B cell (primary cell): Measurements from ENCODE around the gene PTPMT1. TPM values are rescaled to one million over a fixed set of nuclear protein-coding genes. Genes with fewer than 3 reads are reported as not detected.

Experiments used
- ATAC-seq: fragments of 200-7000 bp; cut with Tn5 transposase; one replicate; pipeline ENCODE4 v1.10.0; 2021; ENCODE audit warnings: low read depth, mild to moderate bottlenecking, moderate number of reproducible peaks, moderate library complexity
- CTCF ChIA-PET: fragments of 350-600 bp; sonication (Branson Sonifier 250); formaldehyde crosslinking; loops from one replicate; lab custom pipeline; 2021; ENCODE audit warnings: antibody characterized with exemption, inconsistent platforms; lab: Charles Lee
- POLR2A ChIA-PET: fragments of 350-600 bp; sonication (Branson Sonifier 250); formaldehyde crosslinking; loops from one replicate; lab custom pipeline; 2021; ENCODE audit warnings: antibody characterized with exemption; lab: Charles Lee
- DNase-seq: peaks from one replicate; pipeline ENCODE4 v3.0.0; 2013
- H2AFZ ChIP-seq: 2 replicates; pipeline ENCODE4 v1.6.1; 2012; ENCODE audit warnings: mild to moderate bottlenecking, low read depth, low read length; ENCODE audit not compliant: insufficient read depth, poor library complexity, severe bottlenecking
- H3K27ac ChIP-seq, 2 donors: 1 replicate in 1 of 2; 2 replicates in 1 of 2; pipeline ENCODE4 v1.5.1; 2012 to 2013; ENCODE audit warnings: low read length in 2 of 2, mild to moderate bottlenecking in 2 of 2, moderate library complexity in 1 of 2
- H3K27me3 ChIP-seq, 4 experiments: fragments of 200-600 bp in 1 of 4; sonication (generic) in 1 of 4; replicated peaks in 1 of 4; 1 replicate in 2 of 4; 2 replicates in 2 of 4; pipeline versions ENCODE4 v1.6.1 to v1.7.0; 2013 to 2016; ENCODE audit warnings: low read length in 3 of 4, mild to moderate bottlenecking in 2 of 4, mixed read lengths in 1 of 4, moderate library complexity in 1 of 4; ENCODE audit not compliant: insufficient read depth in 4 of 4, control insufficient read depth in 3 of 4; ENCODE audit errors: control extremely low read depth in 1 of 4
- H3K36me3 ChIP-seq, 2 experiments: replicated peaks in 1 of 2; 1 replicate in 1 of 2; 2 replicates in 1 of 2; pipeline versions ENCODE4 v1.6.1 to v1.7.1; 2013; ENCODE audit warnings: low read length in 1 of 2; ENCODE audit not compliant: insufficient read depth in 2 of 2, control insufficient read depth in 1 of 2; ENCODE audit errors: control extremely low read depth in 1 of 2, extremely low read depth in 1 of 2
- H3K4me1 ChIP-seq, 2 donors: fragments of 200-600 bp in 1 of 2; sonication (generic) in 1 of 2; 1 replicate in 1 of 2; 2 replicates in 1 of 2; pipeline versions ENCODE4 v1.5.1 to v1.6.1; 2013 to 2017; ENCODE audit warnings: low read length in 2 of 2; ENCODE audit not compliant: control insufficient read depth in 2 of 2, insufficient read depth in 2 of 2
- H3K4me2 ChIP-seq: replicated peaks from 2 replicates; pipeline ENCODE3; 2012; ENCODE audit warnings: mild to moderate bottlenecking, low read depth, low read length; ENCODE audit not compliant: poor library complexity, severe bottlenecking
- H3K4me3 ChIP-seq, 5 experiments: fragments of 200-600 bp in 1 of 5; sonication (generic) in 1 of 5; 1 replicate in 3 of 5; 2 replicates in 2 of 5; pipeline versions ENCODE4 v1.5.1 to v1.7.0; 2011 to 2016; ENCODE audit warnings: low read length in 4 of 5, mild to moderate bottlenecking in 4 of 5, low read depth in 2 of 5, control low read depth in 1 of 5, moderate library complexity in 1 of 5; ENCODE audit not compliant: insufficient read depth in 1 of 5; ENCODE audit errors: control extremely low read depth in 1 of 5, extremely low read depth in 1 of 5
- H3K79me2 ChIP-seq: fragments of 200-600 bp; sonication (generic); one replicate; pipeline ENCODE4 v1.6.0; 2016; ENCODE audit warnings: low read length; ENCODE audit not compliant: control insufficient read depth, insufficient read depth
- H3K9ac ChIP-seq: fragments of 200-600 bp; sonication (generic); 2 replicates; pipeline ENCODE4 v1.6.1; 2017; ENCODE audit warnings: mild to moderate bottlenecking, low read length, moderate library complexity
- H3K9me3 ChIP-seq, 3 donors: one replicate each; pipeline versions ENCODE4 v1.6.1 to v1.7.1; 2013; ENCODE audit warnings: low read length in 2 of 3; ENCODE audit not compliant: control insufficient read depth in 2 of 3, insufficient read depth in 1 of 3; ENCODE audit errors: control extremely low read depth in 1 of 3
- H4K20me1 ChIP-seq: 2 replicates; pipeline ENCODE4 v1.6.0; 2012; ENCODE audit warnings: mild to moderate bottlenecking, low read length; ENCODE audit not compliant: insufficient read depth, control insufficient read depth, poor library complexity, severe bottlenecking
- H3K27ac Mint-ChIP-seq: one replicate; pipeline ENCODE4 v1.8.0; 2021; ENCODE audit warnings: mixed read lengths
- H3K27me3 Mint-ChIP-seq: one replicate; pipeline ENCODE4 v1.8.0; 2021; ENCODE audit warnings: mixed read lengths
- H3K4me1 Mint-ChIP-seq: one replicate; pipeline ENCODE4 v1.8.0; 2021; ENCODE audit warnings: mixed read lengths
- H3K4me3 Mint-ChIP-seq: one replicate; pipeline ENCODE4 v1.8.0; 2021; ENCODE audit warnings: mixed read lengths
- H3K9me3 Mint-ChIP-seq: one replicate; pipeline ENCODE4 v1.8.0; 2022; ENCODE audit warnings: mixed read lengths; ENCODE audit not compliant: insufficient read depth
- EZH2 ChIP-seq: IDR thresholded peaks from 2 replicates; pipeline ENCODE4 v1.6.1; 2012; ENCODE audit warnings: borderline replicate concordance, low read depth, mild to moderate bottlenecking, moderate library complexity, low read length; ENCODE audit not compliant: insufficient read depth, poor library complexity, severe bottlenecking
- whole genome bisulfite sequencing: methylation state at CpG from one replicate; pipeline ENCODE4 v1.1.5; 2013; ENCODE audit warnings: missing lambda C conversion rate; ENCODE audit not compliant: insufficient coverage; 5-methylcytosine and 5-hydroxymethylcytosine counted together
- intact Hi-C: fragments of 100-400 bp; cut with micrococcal nuclease; formaldehyde crosslinking; loops from one replicate; pipeline ENCODE4 v1.10.0; 2022
- polyA plus RNA-seq: library from polyadenylated mRNA; depleted of rRNA; stranded (reverse); fragments of >200 nt; gene quantifications from 2 replicates; pipeline ENCODE4 v1.2.3, GENCODE V29; 2012
- total RNA-seq, 2 donors: library from RNA; stranded (reverse); fragments of 120-200 nt in 1 of 2; gene quantifications; 1 replicate in 1 of 2; 2 replicates in 1 of 2; pipeline versions ENCODE4 v1.2.3 to v1.2.4, GENCODE V29; 2013 to 2022
- TF ChIP-seq, protein P1 (sequence below): fragments of 200-600 bp; IDR thresholded peaks from one replicate; pipeline ENCODE4 v1.8.0; 2022; ENCODE audit warnings: antibody characterized with exemption, mild to moderate bottlenecking

PTPMT1 gene
- total and polyA plus RNA-seq, 2 donors (not counting 1 experiment from before 2014, with no cell fraction given), result 20.8 to 35.7 TPM

DNA sequence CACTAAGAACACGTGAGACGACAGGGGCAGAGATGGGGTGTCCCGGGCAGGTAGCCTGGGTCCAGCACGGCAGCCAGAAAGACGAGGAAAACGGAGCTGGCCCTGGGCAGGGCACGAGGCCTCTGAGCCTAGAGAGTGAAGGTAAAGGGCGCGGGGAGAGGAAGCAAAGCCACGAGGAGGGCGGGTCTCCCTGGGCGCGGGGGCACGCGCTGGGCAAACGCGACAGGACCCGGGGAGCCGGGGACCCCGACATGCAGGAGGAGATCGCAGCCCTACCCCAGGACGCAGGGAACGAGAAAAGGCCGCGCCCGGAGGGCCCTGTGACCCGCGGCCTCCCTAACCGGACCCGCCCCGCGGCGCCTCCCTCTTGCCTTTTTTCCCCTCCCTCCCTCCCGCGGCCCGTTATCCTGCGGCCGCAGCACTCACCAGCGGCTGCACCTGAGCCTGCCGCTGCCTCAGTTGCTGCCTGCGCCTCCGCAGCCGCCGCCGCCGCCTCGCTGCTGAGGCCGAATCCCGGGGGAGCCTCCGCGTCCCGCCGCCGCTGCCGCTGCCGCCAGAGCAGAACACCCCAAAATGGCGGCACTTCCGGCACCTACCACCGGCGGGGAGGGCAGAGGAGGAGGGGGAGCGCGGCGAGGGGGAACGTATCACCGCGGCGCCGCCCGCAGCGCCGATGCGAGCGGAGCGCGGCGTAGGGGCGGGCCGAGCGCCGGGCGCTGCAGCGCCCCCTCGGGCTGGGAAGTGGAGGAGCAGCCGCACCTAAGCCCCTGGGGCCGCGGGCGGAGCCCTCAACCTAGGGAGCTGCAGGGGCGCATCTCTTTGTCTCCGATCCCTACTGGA, 12.6 kb upstream of the PTPMT1 start, which contains the start of gene CELF1:
Gene CELF1 (minus strand): TSS at position 567 of the 840 bp plus-strand sequence. CDS start 53,609 bp downstream, outside the sequence.
- no peak for TF ChIP-seq EZH2
- TF ChIP-seq, protein P1, sequence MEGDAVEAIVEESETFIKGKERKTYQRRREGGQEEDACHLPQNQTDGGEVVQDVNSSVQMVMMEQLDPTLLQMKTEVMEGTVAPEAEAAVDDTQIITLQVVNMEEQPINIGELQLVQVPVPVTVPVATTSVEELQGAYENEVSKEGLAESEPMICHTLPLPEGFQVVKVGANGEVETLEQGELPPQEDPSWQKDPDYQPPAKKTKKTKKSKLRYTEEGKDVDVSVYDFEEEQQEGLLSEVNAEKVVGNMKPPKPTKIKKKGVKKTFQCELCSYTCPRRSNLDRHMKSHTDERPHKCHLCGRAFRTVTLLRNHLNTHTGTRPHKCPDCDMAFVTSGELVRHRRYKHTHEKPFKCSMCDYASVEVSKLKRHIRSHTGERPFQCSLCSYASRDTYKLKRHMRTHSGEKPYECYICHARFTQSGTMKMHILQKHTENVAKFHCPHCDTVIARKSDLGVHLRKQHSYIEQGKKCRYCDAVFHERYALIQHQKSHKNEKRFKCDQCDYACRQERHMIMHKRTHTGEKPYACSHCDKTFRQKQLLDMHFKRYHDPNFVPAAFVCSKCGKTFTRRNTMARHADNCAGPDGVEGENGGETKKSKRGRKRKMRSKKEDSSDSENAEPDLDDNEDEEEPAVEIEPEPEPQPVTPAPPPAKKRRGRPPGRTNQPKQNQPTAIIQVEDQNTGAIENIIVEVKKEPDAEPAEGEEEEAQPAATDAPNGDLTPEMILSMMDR, result peak; percentile 96
- Mint-ChIP-seq H3K4me1 (peaks cover 44% of the 10 kb centered on the region), H3K27ac (peak within 1 kb of the TSS; percentile 93), H3K4me3 (peak within 1 kb of the TSS; percentile 99), H3K9me3 (no peaks in the 10 kb centered on the region), H3K27me3 (no peaks in the 10 kb centered on the region)
- ChIA-PET CTCF (interaction anchor here (0.6 to 3.3 kb wide), 2 partner anchors 12 to 95 kb away, joined by 7 to 19 read pairs; partner anchors contain the start of gene PTPMT1), POLR2A (interaction anchor here (0.5 to 0.9 kb wide), 4 partner anchors 12 to 298 kb away, joined by 3 to 7 read pairs (median 4); partner anchors contain the start of gene PTPMT1)
- Histone ChIP-seq H3K9ac (peak within 1 kb of the TSS; percentile 94), H3K36me3 (no peaks in the 10 kb centered on the region), H4K20me1 (peaks cover 21% of the 10 kb centered on the region), H3K4me1 (peaks cover 31 to 32% of the 10 kb centered on the region in 2 donors), H3K79me2 (peaks cover 71% of the 10 kb centered on the region), H3K4me3 (peak within 1 kb of the TSS; percentile 65 to 94 (median 90)), H3K9me3 (no peaks in the 10 kb centered on the region), H2AFZ (peak within 1 kb of the TSS; percentile 93), H3K4me2 (peak within 1 kb of the TSS; percentile 90), H3K27me3 (no peaks in the 10 kb centered on the region), H3K27ac (peak within 1 kb of the TSS; percentile 72 to 88)
- intact Hi-C loops, result loop anchor here (1.0 to 10.0 kb wide), 11 partner anchors 13 to 1618 kb away; partner anchors contain the start of genes CSTPP1, FNBP4, MTCH2 and NDUFS3
- under 1% methylated on average over 83 of the region's 89 CpGs for WGBS
- ATAC-seq (peak; percentile 95), DNase-seq (peak; percentile 96)
